ENCODE measurements around the gene ACE2. TPM values are rescaled to one million over a fixed set of nuclear protein-coding genes. Genes with fewer than 3 reads are reported as not detected.

Gene ACE2
- total and polyA plus RNA-seq, 2 of the 8 experiments (the other 6 are each of a cell fraction or from before 2014, with no cell fraction given): 0.06 TPM; not detected in 1

- no peaks in the 10 kb centered on the region for H3K9me3 ChIP-seq (ENCODE audit: insufficient read depth in 2 of 2, low read depth in 1 of 2, low read length in 1 of 2)
- no peak overlapping the region for H3K4ac ChIP-seq (replicated peaks; ENCODE audit: insufficient read length, low read depth, low read length)
- no peaks in the 10 kb centered on the region for H3K4me1 ChIP-seq (replicated peaks in 1 of 4; ENCODE audit: control insufficient read depth in 3 of 4, insufficient read depth in 4 of 4, low read length in 3 of 4)
- H2BK5ac ChIP-seq (ENCODE audit: low read depth, low read length): no peak overlapping the region
- no peak for TF ChIP-seq EGR1 (IDR thresholded peaks at IDR 0.05; ENCODE audit: borderline replicate concordance, low read depth, low read length)
- no peak for TF ChIP-seq KDM5A (IDR thresholded peaks at IDR 0.05; ENCODE audit: low read length)
- no peak for TF ChIP-seq NRF1 (IDR thresholded peaks at IDR 0.05; ENCODE audit: low read depth, low read length)
- no peak for TF ChIP-seq SP1 (IDR thresholded peaks at IDR 0.05; ENCODE audit: low read depth, low read length)
- TF ChIP-seq GTF2F1 (IDR thresholded peaks at IDR 0.05; ENCODE audit: borderline replicate concordance, low read depth, low read length): no peak
- no peak for TF ChIP-seq JUN (IDR thresholded peaks at IDR 0.05; ENCODE audit: low read depth, low read length)
- no peak for TF ChIP-seq ASH2L (IDR thresholded peaks at IDR 0.05; ENCODE audit: low read length)
- TF ChIP-seq, protein P1, sequence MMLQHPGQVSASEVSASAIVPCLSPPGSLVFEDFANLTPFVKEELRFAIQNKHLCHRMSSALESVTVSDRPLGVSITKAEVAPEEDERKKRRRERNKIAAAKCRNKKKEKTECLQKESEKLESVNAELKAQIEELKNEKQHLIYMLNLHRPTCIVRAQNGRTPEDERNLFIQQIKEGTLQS (IDR thresholded peaks at IDR 0.05; ENCODE audit: insufficient read depth, low read depth, low read length): no peak
- TF ChIP-seq RAD21 (IDR thresholded peaks at IDR 0.05 in 1 of 2, conservative IDR thresholded peaks at IDR 0.05 in 1 of 2; ENCODE audit: low read depth in 2 of 2, low read length in 2 of 2): no peak
- no peaks in the 10 kb centered on the region for H3K27me3 ChIP-seq (replicated peaks in 1 of 4; ENCODE audit: control insufficient read depth in 3 of 4, extremely low read depth in 1 of 4, insufficient read depth in 3 of 4, low read length in 3 of 4)
- H2BK15ac ChIP-seq (ENCODE audit: low read length): no peak overlapping the region
- H3K79me1 ChIP-seq (ENCODE audit: low read depth, low read length): no peaks in the 10 kb centered on the region
- H3K23ac ChIP-seq (ENCODE audit: insufficient read length): no peak overlapping the region
- no peak overlapping the region for H2AFZ ChIP-seq (ENCODE audit: low read length)
- H3K4me2 ChIP-seq (ENCODE audit: insufficient read depth in 1 of 2, low read depth in 2 of 2, low read length in 2 of 2): no peak overlapping the region
- H3K56ac ChIP-seq (replicated peaks; ENCODE audit: insufficient read length, low read depth, low read length): no peak overlapping the region
- H3K27ac ChIP-seq (ENCODE audit: low read depth, low read length): no peak overlapping the region
- CTCF ChIA-PET (ENCODE audit: partially characterized antibody): no interaction called here
- no peak overlapping the region for H3K9ac ChIP-seq (replicated peaks in 1 of 4; ENCODE audit: extremely low read depth in 1 of 4, low read depth in 3 of 4, low read length in 3 of 4)
- no peak overlapping the region for H4K91ac ChIP-seq (replicated peaks; ENCODE audit: insufficient read length, low read length)
- no peak overlapping the region for H2BK12ac ChIP-seq (ENCODE audit: low read depth, low read length)
- H3K23me2 ChIP-seq (ENCODE audit: low read depth, low read length): no peaks in the 10 kb centered on the region
- no peak overlapping the region for H2BK20ac ChIP-seq (ENCODE audit: low read length)
- H3K4me3 ChIP-seq (ENCODE audit: extremely low read depth in 1 of 4, insufficient read depth in 2 of 4, low read depth in 3 of 4, low read length in 4 of 4): no peak overlapping the region
- H3K14ac ChIP-seq (ENCODE audit: insufficient read length): no peak overlapping the region
- no peaks in the 10 kb centered on the region for H3K36me3 ChIP-seq (ENCODE audit: control insufficient read depth in 2 of 4, insufficient read depth in 4 of 4, low read length in 3 of 4)
- no peak overlapping the region for H2AK5ac ChIP-seq (ENCODE audit: low read depth, low read length)
- DNase-seq (ENCODE audit: low read depth in 1 of 2, low spot score in 2 of 2) (no peak), FAIRE-seq (no peak)
- H4K8ac ChIP-seq (ENCODE audit: extremely low read depth, insufficient read depth, low read length): no peak overlapping the region
- WGBS, 2 experiments (ENCODE audit: extremely low coverage in 1 of 2, insufficient coverage in 1 of 2, insufficient read length in 1 of 2, insufficient replicate concordance in 2 of 2, low coverage in 1 of 2, low lambda C conversion rate in 2 of 2, missing lambda C conversion rate in 1 of 2): 82% methylated on average over 3 of the region's 3 CpGs; no CpG with 5 or more reads in 1 of the 2 experiments
- H3K79me2 ChIP-seq (ENCODE audit: control insufficient read depth in 1 of 2, insufficient read depth in 2 of 2, low read length in 2 of 2): no peaks in the 10 kb centered on the region
- H3K18ac ChIP-seq (ENCODE audit: extremely low read depth, low read length): no peak overlapping the region
- POLR2A ChIA-PET (ENCODE audit: partially characterized antibody): no interaction called here
- H2BK120ac ChIP-seq (replicated peaks; ENCODE audit: low read depth, low read length): no peak overlapping the region
- H4K5ac ChIP-seq (ENCODE audit: insufficient read length, low read depth, low read length): no peak overlapping the region
- no peaks in the 10 kb centered on the region for H4K20me1 ChIP-seq (replicated peaks in 1 of 2; ENCODE audit: control insufficient read depth in 1 of 2, insufficient read depth in 2 of 2, low read length in 2 of 2)
Measured at GRCh38 chrX:15560924-15561323, 39.8 kb downstream of the ACE2 start.
